ENCODE results near the gene CHCHD3.

CHCHD3 gene

GRCh38 chr7:132742189-132742612 is 339.7 kb downstream of the CHCHD3 start:
- DNase-seq (ENCODE audit: low read depth) = no peak

GRCh38 chr7:132740176-132740575 is 341.7 kb downstream of the CHCHD3 start:
- DNase-seq (ENCODE audit: low read depth) = no peak

- no peak for DNase-seq (ENCODE audit: low read depth)
These were observed 342.5 kb downstream of the CHCHD3 start for GRCh38 chr7:132739271-132739955.

GRCh38 chr7:132738254-132738653 is 343.6 kb downstream of the CHCHD3 start:
- DNase-seq (ENCODE audit: low read depth) = no peak

- DNase-seq (ENCODE audit: low read depth) = no peak
These were observed 346.4 kb downstream of the CHCHD3 start for GRCh38 chr7:132735476-132735875.
